Vagina (tissue), 2 donors: ENCODE measurements around the gene PCNP. TPM values are rescaled to one million over a fixed set of nuclear protein-coding genes. Genes with fewer than 3 reads are reported as not detected.
A peak's percentile ranks its signal among the peaks of the same experiment; 100 is the strongest.

ENCODE experiments used
- DNase-seq, 2 donors: peaks; one replicate each; pipeline ENCODE4 v3.0.0-alpha.2; 2017; ENCODE audit errors: extremely low spot score in 2 of 2
- H3K27ac ChIP-seq: fragments of 200-600 bp; sonication (generic); one replicate; pipeline ENCODE4 v1.5.1; 2019
- H3K27me3 ChIP-seq: fragments of 200-600 bp; sonication (generic); one replicate; pipeline ENCODE4 v1.5.1; 2019
- H3K36me3 ChIP-seq, 2 donors: fragments of 200-600 bp; sonication (generic); one replicate each; pipeline ENCODE4 v1.5.1; 2017 to 2019
- H3K4me1 ChIP-seq: fragments of 200-600 bp; sonication (generic); one replicate; pipeline ENCODE4 v1.5.1; 2019
- H3K4me3 ChIP-seq, 2 donors: fragments of 200-600 bp; sonication (generic); 1 replicate in 1 of 2; 2 replicates in 1 of 2; pipeline ENCODE4 v1.5.1; 2016 to 2019
- H3K9me3 ChIP-seq: fragments of 200-600 bp; sonication (generic); one replicate; pipeline ENCODE4 v1.5.1; 2019
- POLR2A ChIP-seq, 2 donors: fragments of 450-650 bp; IDR thresholded peaks; one replicate each; pipeline ENCODE4 v1.6.1; 2017; ENCODE audit warnings: antibody characterized with exemption in 2 of 2, mild to moderate bottlenecking in 2 of 2, moderate library complexity in 2 of 2
- POLR2AphosphoS5 ChIP-seq, 2 donors: sonication (generic); formaldehyde crosslinking; IDR thresholded peaks; one replicate each; pipeline ENCODE4 v1.9.0; 2017; ENCODE audit warnings: antibody characterized with exemption in 2 of 2, mild to moderate bottlenecking in 2 of 2, low read depth in 1 of 2; ENCODE audit not compliant: insufficient read depth in 1 of 2
- intact Hi-C: fragments of 100-400 bp; cut with DNase I; formaldehyde crosslinking; loops from one replicate; pipeline ENCODE4 v1.15.1; 2023
- total RNA-seq: library from RNA; depleted of rRNA; stranded (reverse); fragments of >200 nt; gene quantifications from one replicate; pipeline ENCODE4 v1.2.3, GENCODE V29; 2016
- TF ChIP-seq, protein P1 (sequence below), 3 experiments: fragments of 450-650 bp in 2 of 3; fragments of 200-600 bp in 1 of 3; sonication (generic) in 1 of 3; IDR thresholded peaks; one replicate each; pipeline ENCODE4 v1.5.1; 2017 to 2019; ENCODE audit warnings: antibody characterized with exemption in 3 of 3, mild to moderate bottlenecking in 2 of 3, moderate library complexity in 2 of 3

PCNP gene
- total RNA-seq, 1 donor from 2014 or later = 96.3 TPM

DNA sequence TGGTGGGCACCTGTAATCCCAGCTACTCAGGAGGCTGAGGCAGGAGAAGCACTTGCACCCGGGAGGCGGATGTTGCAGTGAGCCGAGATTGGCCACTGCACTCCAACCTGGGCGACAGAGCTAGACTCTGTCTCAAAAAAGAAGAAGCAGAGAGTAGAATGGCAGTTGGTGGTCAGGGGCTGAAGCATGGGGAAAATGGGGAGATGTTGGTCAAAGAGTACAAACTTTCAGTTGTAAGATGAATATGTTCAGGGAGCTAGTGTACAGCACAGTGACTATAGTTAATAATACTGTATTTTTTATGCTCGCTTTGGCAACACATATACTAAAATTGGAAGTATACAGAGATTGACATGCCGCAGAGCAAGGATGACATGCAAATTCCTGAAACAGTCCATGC, 41.5 kb downstream of the PCNP start:
- peak in 1 of 2 donors; percentile 2 for DNase-seq
- no peaks in the 10 kb centered on the region for H3K9me3 ChIP-seq
- no peak overlapping the region for H3K4me3 ChIP-seq
- no peaks in the 10 kb centered on the region for H3K27me3 ChIP-seq
- no peaks in the 10 kb centered on the region for H3K4me1 ChIP-seq
- TF ChIP-seq POLR2A (IDR thresholded peaks at IDR 0.05) = no peak
- intact Hi-C loops = no loop called here
- H3K36me3 ChIP-seq = no peaks in the 10 kb centered on the region
- H3K27ac ChIP-seq = no peak overlapping the region

DNA sequence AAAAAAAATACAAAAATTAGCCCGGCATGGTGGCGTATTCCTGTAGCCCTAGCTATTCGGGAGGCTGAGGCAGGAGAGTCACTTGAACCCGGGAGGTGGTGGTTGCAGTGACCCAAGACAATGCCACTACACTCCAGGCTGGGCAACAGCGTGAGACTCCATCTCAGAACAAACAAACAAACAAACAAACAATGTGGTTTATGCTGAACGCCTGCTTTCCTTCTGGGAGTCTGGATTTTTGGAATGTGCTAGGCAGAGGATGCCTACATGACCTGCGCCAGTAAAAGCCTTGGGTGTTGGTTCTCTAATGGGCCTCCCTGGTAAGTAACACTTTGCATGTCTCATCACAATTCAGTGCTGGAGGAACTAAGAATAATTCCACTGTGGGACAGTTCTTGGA, 43.5 kb downstream of the PCNP start:
- Histone ChIP-seq H3K9me3 (no peaks in the 10 kb centered on the region), H3K27ac (no peak overlapping the region), H3K4me1 (no peaks in the 10 kb centered on the region), H3K27me3 (no peaks in the 10 kb centered on the region), H3K36me3 (no peaks in the 10 kb centered on the region), H3K4me3 (no peak overlapping the region)
- TF ChIP-seq POLR2A (IDR thresholded peaks at IDR 0.05) (no peak), POLR2AphosphoS5 (IDR thresholded peaks at IDR 0.05; ENCODE audit: insufficient read depth in 1 of 2, low read depth in 1 of 2) (no peak)
- TF ChIP-seq, protein P1, sequence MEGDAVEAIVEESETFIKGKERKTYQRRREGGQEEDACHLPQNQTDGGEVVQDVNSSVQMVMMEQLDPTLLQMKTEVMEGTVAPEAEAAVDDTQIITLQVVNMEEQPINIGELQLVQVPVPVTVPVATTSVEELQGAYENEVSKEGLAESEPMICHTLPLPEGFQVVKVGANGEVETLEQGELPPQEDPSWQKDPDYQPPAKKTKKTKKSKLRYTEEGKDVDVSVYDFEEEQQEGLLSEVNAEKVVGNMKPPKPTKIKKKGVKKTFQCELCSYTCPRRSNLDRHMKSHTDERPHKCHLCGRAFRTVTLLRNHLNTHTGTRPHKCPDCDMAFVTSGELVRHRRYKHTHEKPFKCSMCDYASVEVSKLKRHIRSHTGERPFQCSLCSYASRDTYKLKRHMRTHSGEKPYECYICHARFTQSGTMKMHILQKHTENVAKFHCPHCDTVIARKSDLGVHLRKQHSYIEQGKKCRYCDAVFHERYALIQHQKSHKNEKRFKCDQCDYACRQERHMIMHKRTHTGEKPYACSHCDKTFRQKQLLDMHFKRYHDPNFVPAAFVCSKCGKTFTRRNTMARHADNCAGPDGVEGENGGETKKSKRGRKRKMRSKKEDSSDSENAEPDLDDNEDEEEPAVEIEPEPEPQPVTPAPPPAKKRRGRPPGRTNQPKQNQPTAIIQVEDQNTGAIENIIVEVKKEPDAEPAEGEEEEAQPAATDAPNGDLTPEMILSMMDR (IDR thresholded peaks at IDR 0.05) = no peak
- DNase-seq = peak in 1 of 2 donors; percentile 71
- intact Hi-C loops = no loop called here

DNA sequence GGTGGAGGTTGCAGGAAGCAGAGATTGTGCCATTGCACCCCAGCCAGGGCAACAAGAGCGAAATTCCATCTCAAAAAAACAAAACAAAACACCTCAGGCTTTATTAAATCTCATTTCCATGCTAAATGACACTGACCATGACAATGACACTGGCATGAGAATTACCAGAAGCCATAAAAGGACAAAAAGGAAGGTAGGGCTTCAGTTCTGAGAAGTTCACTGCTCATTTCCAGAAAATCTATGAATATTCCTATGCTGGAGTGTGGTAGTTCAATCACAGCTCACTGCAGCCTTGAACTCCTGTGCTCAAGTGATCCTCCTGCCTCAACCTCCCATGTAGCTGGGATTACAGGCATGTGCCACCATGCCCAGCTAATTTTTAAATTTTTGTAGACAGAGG, 44.7 kb downstream of the PCNP start:
- no peak overlapping the region for H3K27ac ChIP-seq
- no peaks in the 10 kb centered on the region for H3K9me3 ChIP-seq
- H3K4me1 ChIP-seq = no peaks in the 10 kb centered on the region
- H3K27me3 ChIP-seq = no peaks in the 10 kb centered on the region
- no peak for DNase-seq
- intact Hi-C loops = no loop called here
- no peaks in the 10 kb centered on the region for H3K36me3 ChIP-seq
- TF ChIP-seq POLR2AphosphoS5 (IDR thresholded peaks at IDR 0.05; ENCODE audit: insufficient read depth in 1 of 2, low read depth in 1 of 2) (no peak), POLR2A (IDR thresholded peaks at IDR 0.05) (no peak)
- TF ChIP-seq, protein P1 (IDR thresholded peaks at IDR 0.05) = no peak
- H3K4me3 ChIP-seq = no peak overlapping the region

DNA sequence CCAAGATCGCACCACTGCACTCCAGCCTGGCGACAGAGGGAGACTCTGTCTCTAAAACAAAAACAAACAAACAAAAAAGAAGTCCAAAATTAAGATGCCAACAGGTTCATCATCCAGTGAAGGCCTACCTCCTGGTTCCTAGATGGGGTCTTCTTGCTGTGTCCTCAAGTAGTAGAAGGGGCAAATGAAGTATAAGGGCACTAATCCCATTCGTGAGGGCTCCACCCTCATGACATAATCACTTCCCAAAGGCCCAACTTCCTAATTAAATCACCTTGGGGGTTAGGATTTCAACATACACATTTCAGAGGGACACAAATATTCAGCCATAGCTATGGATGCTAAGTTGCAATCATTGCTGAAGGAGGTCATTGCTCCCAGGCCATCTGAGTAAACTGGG, 45.8 kb downstream of the PCNP start:
- Histone ChIP-seq H3K36me3 (no peaks in the 10 kb centered on the region), H3K9me3 (no peaks in the 10 kb centered on the region), H3K4me1 (no peaks in the 10 kb centered on the region), H3K27me3 (no peaks in the 10 kb centered on the region), H3K4me3 (no peak overlapping the region), H3K27ac (no peak overlapping the region)
- intact Hi-C loops = no loop called here
- no peak for DNase-seq
- no peak for TF ChIP-seq POLR2A (IDR thresholded peaks at IDR 0.05)
- no peak for TF ChIP-seq POLR2AphosphoS5 (IDR thresholded peaks at IDR 0.05; ENCODE audit: insufficient read depth in 1 of 2, low read depth in 1 of 2)
- TF ChIP-seq, protein P1 (IDR thresholded peaks at IDR 0.05) = no peak

DNA sequence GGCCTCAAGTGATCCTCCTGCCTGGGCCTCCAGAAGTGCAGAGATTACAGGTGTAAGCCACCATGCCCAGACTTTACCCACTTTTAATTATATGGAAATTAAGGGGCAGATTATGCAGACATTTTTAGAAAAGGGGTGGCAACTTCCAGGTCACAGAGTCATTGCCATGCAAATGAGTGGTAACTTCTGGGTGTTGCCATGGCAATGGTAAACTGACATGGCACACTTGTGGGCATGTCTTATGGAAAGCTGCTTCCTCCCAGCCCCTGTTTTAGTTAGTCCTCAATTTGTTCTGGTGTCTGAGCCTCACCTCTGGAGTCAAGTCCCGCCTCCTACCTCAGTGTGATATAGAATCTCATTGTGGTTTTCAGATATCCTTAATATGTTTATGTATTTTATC, 49.7 kb downstream of the PCNP start:
- TF ChIP-seq, protein P1 (IDR thresholded peaks at IDR 0.05) = no peak
- no peak for TF ChIP-seq POLR2A (IDR thresholded peaks at IDR 0.05)
- no peak for TF ChIP-seq POLR2AphosphoS5 (IDR thresholded peaks at IDR 0.05; ENCODE audit: insufficient read depth in 1 of 2, low read depth in 1 of 2)
- Histone ChIP-seq H3K9me3 (no peaks in the 10 kb centered on the region), H3K27ac (no peak overlapping the region), H3K4me1 (no peaks in the 10 kb centered on the region), H3K4me3 (no peak overlapping the region), H3K27me3 (no peaks in the 10 kb centered on the region), H3K36me3 (no peaks in the 10 kb centered on the region)
- no peak for DNase-seq
- intact Hi-C loops = no loop called here

DNA sequence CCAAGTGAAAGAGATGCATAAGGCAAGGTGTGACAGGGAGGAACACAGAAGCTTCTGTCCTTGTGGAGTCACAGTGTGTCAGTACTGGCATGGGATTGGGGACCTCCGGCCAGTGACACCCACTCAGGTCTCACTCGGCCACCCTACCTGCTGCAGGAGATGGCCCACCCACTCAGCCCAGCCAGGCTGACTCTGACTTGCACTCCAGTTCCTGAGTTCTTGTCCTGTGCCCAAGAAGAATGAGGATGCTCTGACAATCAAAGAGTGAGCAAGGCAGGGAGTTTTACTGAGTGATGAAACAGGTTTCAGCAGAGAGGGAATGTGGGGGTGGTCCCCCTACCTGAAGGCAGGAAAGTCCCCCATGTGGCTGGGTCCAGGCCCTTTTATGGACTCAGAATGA, 50.9 kb downstream of the PCNP start:
- DNase-seq = no peak
- Histone ChIP-seq H3K4me3 (no peak overlapping the region), H3K36me3 (no peaks in the 10 kb centered on the region), H3K9me3 (no peaks in the 10 kb centered on the region), H3K4me1 (no peaks in the 10 kb centered on the region), H3K27me3 (no peaks in the 10 kb centered on the region), H3K27ac (no peak overlapping the region)
- TF ChIP-seq POLR2A (IDR thresholded peaks at IDR 0.05) (no peak), POLR2AphosphoS5 (IDR thresholded peaks at IDR 0.05; ENCODE audit: insufficient read depth in 1 of 2, low read depth in 1 of 2) (no peak)
- TF ChIP-seq, protein P1 (IDR thresholded peaks at IDR 0.05) = no peak
- intact Hi-C loops = no loop called here
